HG03521 (cell line): ENCODE data around the gene RAVER2.
A peak's percentile ranks its signal among the peaks of the same experiment; 100 is the strongest.

ENCODE experiments used
- ATAC-seq: cut with Tn5 transposase; IDR thresholded peaks from one replicate; pipeline ENCODE4 v1.9.1; 2021; ENCODE audit warnings: mild to moderate bottlenecking, moderate library complexity; ENCODE audit not compliant: unreplicated experiment

The RAVER2 gene

GRCh38 chr1:64844175-64844574 lies 99.3 kb downstream of the RAVER2 start:
- ATAC-seq, result no peak

- ATAC-seq, result no peak
These were observed 99.7 kb downstream of the RAVER2 start for GRCh38 chr1:64844609-64845008.

GRCh38 chr1:64845831-64846425 lies 101.1 kb downstream of the RAVER2 start:
- no peak for ATAC-seq

- no peak for ATAC-seq
These were observed 101.9 kb downstream of the RAVER2 start for GRCh38 chr1:64846573-64847430.

DNA sequence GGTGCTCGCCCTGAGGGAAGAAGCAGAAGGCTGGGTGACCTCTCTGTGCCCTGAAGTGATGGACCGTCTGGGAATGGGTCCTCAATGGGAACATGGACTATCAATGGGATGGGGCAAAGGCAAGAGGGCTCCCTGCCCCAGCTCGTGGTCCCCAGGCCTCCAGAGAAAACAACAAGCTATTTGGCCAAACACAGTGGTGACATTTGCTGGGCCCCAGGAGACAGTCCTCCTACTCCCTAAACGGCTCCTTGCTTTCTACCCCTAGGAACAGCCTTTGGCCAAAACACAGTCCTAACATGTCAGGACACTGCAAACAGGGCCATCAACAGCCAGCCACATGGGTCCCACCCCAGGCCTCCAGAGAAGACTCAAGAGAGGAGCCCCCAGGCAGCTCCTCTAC lies 102.8 kb downstream of the RAVER2 start:
- ATAC-seq, result no peak

- ATAC-seq, result no peak
These were observed 103.3 kb downstream of the RAVER2 start for GRCh38 chr1:64848136-64848535.

- ATAC-seq, result no peak
These were observed 103.9 kb downstream of the RAVER2 start for GRCh38 chr1:64848803-64849202.

DNA sequence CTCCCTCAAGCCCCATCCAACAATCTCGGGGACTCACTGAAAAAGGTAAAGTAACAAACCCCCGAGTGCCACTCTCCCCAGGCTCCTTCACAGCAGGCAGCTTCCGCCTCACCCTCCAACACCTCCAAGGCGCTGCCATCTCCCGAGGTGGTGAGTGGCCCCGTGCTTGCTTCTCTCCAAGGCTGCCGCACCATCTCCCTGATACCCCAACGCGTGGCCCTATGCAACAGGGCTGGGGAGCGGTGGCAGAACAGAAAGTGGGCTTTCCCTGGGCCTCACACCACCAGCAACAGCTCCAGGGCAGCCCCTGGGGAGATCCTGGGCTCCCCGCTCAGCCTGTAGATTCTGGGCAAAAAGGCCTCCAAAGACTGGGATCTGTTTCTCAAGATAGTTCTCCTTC lies 105.1 kb downstream of the RAVER2 start:
- ATAC-seq, result no peak

GRCh38 chr1:64850846-64851245 lies 106.0 kb downstream of the RAVER2 start:
- ATAC-seq, result no peak

- no peak for ATAC-seq
These were observed 106.8 kb downstream of the RAVER2 start for GRCh38 chr1:64851664-64852063.

DNA sequence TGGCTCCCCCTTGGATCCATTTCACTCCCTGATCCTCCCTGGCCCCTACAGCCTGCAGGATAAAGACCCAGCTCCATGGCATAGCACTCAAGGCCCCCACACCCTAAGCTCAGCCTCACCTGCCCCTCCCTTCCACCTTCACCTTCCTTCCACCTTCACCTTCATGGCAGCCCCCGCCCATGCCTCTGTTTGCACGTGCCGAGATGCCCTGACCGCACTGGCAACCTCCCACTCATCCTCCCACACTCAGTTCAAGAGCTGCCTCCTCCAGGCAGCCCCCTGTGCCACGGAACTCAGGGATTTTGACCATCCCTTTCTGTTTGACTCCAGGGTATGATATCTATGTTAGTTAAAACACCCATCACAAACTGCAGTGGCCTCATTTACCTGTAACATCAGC lies 109.8 kb downstream of the RAVER2 start:
- no peak for ATAC-seq

DNA sequence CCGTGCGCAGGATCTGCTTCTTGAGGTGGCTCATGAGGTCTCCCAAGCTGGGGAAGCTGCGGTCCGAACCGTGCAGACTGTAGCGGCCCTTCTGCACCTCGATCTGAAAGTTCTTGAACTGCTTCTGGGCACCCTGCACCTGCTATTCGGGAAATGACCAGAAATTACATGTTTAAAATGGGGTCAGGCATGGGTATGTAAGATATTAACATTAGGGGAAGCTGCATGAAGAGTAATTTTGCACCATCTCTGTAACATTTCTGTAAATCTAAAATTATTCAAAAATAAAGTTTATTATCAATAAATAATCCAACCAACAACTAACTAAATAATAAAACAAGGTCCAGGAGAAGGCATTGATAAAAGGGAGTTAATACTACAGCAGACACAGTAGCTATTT lies 110.7 kb downstream of the RAVER2 start:
- ATAC-seq, result no peak

DNA sequence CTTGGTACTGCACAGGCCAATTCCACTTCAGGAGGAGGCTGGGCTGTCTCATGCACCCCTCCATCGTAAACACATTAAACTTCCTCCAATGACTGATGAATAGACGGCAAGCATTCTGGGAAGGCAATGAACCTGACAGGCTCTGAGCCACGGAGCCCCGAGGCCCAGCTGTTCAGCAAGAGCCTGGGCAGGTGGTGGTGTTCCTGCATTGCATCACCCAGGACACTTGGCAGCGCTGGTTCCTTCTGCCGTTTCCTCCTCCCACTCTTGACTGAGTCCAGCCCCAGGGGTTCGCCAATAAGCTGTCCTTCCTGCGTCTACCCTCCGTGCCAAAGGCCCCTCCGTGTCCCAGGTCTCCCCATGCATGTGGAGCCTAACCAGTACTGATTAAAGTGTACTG lies 111.7 kb downstream of the RAVER2 start:
- ATAC-seq, result no peak

- no peak for ATAC-seq
These were observed 112.5 kb downstream of the RAVER2 start for GRCh38 chr1:64857347-64857746.

GRCh38 chr1:64861611-64862010 lies 116.7 kb downstream of the RAVER2 start:
- no peak for ATAC-seq

- peak; percentile 100 for ATAC-seq
These were observed 119.4 kb downstream of the RAVER2 start for GRCh38 chr1:64864018-64864940.

DNA sequence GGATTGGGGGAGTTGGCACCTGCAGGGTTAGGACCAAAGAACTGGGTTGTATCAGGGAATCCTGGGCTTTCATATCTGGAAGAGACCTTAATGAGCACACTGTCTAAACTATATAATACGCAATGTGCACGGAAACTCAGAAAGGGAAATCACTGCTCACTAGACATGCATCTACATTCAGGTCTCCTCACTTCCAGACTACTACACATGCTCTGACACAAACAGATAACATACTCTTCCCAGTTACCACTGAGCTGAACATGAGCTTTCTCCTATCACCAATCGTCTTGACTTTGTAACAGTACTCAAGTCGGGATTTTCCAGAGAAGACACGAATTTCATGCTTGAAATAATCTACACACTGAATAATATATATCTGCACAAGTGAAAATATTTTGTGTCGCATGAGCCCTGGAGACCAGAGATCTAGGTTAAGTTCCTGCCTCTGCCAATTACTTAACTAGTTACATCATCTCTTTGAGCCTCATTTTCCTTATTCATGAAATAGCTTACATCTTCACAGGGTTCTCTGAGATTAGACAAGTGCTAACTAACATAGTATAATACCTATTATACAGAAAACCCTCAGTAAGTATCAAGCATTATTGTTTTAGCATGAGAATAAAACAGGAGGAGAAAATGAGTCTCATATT lies 120.4 kb downstream of the RAVER2 start:
- ATAC-seq, result no peak

- no peak for ATAC-seq
These were observed 121.8 kb downstream of the RAVER2 start for GRCh38 chr1:64866689-64867088.

GRCh38 chr1:64867266-64867665 lies 122.4 kb downstream of the RAVER2 start:
- no peak for ATAC-seq

GRCh38 chr1:64871256-64871655 lies 126.4 kb downstream of the RAVER2 start:
- ATAC-seq, result no peak

GRCh38 chr1:64872067-64872466 lies 127.2 kb downstream of the RAVER2 start:
- no peak for ATAC-seq
